ENCODE data around the gene MTR. TPM values are rescaled to one million over a fixed set of nuclear protein-coding genes. Genes with fewer than 3 reads are reported as not detected.

Gene MTR
- total RNA-seq, 1 experiment from 2014 or later: 54.6 TPM

- no TSS peak for BruUV-seq (replicated peaks)
- ChIA-PET CTCF (interaction anchor here (0.6 to 1.7 kb wide), 5 partner anchors 25 to 600 kb away, joined by 3 to 13 read pairs (median 3); no protein-coding TSS in a partner anchor), POLR2A (interaction anchor here (2.5 kb wide), 1 partner anchor 9 kb away, joined by 26 read pairs; the partner anchor contains the start of gene MTR)
- TF ChIP-seq CTCF (IDR thresholded peaks at IDR 0.05; ENCODE audit: unreplicated experiment): no peak
- Mint-ChIP-seq H3K27me3 (ENCODE audit: insufficient read depth, unreplicated experiment) (peaks cover 15% of the 10 kb centered on the region), H3K27ac (ENCODE audit: low read depth, unreplicated experiment) (no peak overlapping the region), H3K36me3 (ENCODE audit: insufficient read depth, unreplicated experiment) (peaks cover 6% of the 10 kb centered on the region), H3K4me3 (ENCODE audit: unreplicated experiment) (no peak overlapping the region), H3K4me1 (ENCODE audit: insufficient read depth, unreplicated experiment) (no peaks in the 10 kb centered on the region), H3K9me3 (ENCODE audit: unreplicated experiment) (no peaks in the 10 kb centered on the region)
- intact Hi-C loops (cut with micrococcal nuclease): no loop called here
- no peak for DNase-seq (ENCODE audit: unreplicated experiment)
Observed at GRCh38 chr1:236785477-236785876, 9.6 kb upstream of the MTR start.

GRCh38 chr1:236786453-236786852 lies 8.6 kb upstream of the MTR start:
- Mint-ChIP-seq H3K27me3 (ENCODE audit: insufficient read depth, unreplicated experiment) (peaks cover 13% of the 10 kb centered on the region), H3K27ac (ENCODE audit: low read depth, unreplicated experiment) (no peak overlapping the region), H3K4me3 (ENCODE audit: unreplicated experiment) (no peak overlapping the region), H3K9me3 (ENCODE audit: unreplicated experiment) (no peaks in the 10 kb centered on the region), H3K4me1 (ENCODE audit: insufficient read depth, unreplicated experiment) (no peaks in the 10 kb centered on the region), H3K36me3 (ENCODE audit: insufficient read depth, unreplicated experiment) (peaks cover 6% of the 10 kb centered on the region)
- POLR2A ChIA-PET: interaction anchor here (0.8 to 2.5 kb wide), 3 partner anchors 8 to 26 kb away, joined by 3 to 26 read pairs (median 4); partner anchors contain the start of gene MTR
- DNase-seq (ENCODE audit: unreplicated experiment): no peak
- TF ChIP-seq CTCF (IDR thresholded peaks at IDR 0.05; ENCODE audit: unreplicated experiment): no peak
- BruUV-seq (replicated peaks): no TSS peak
- intact Hi-C loops (cut with micrococcal nuclease): no loop called here
- CTCF ChIA-PET: interaction anchor here (0.6 to 1.7 kb wide), 7 partner anchors 14 to 1197 kb away, joined by 3 to 13 read pairs (median 3); no protein-coding TSS in a partner anchor

GRCh38 chr1:236794585-236795034 lies 482 bp upstream of the MTR start:
- Mint-ChIP-seq H3K4me1 (ENCODE audit: insufficient read depth, unreplicated experiment) (peaks cover 28% of the 10 kb centered on the region), H3K27me3 (ENCODE audit: insufficient read depth, unreplicated experiment) (peaks cover 19% of the 10 kb centered on the region), H3K27ac (ENCODE audit: low read depth, unreplicated experiment) (peak overlapping the region; percentile 88), H3K4me3 (ENCODE audit: unreplicated experiment) (peak overlapping the region; percentile 93), H3K9me3 (ENCODE audit: unreplicated experiment) (no peaks in the 10 kb centered on the region), H3K36me3 (ENCODE audit: insufficient read depth, unreplicated experiment) (peaks cover 6% of the 10 kb centered on the region)
- POLR2A ChIA-PET: interaction anchor here (0.5 to 5.8 kb wide), 48 partner anchors 9 to 1292 kb away, joined by 3 to 88 read pairs (median 4); partner anchors contain the start of genes HEATR1 and LGALS8
- TSS peak; percentile 77 for BruUV-seq (replicated peaks)
- intact Hi-C loops (cut with micrococcal nuclease): loop anchor here (5.0 kb wide), 1 partner anchor 687 kb away; no protein-coding TSS in a partner anchor
- CTCF ChIA-PET: interaction anchor here (0.6 to 3.2 kb wide), 11 partner anchors 12 to 1182 kb away, joined by 3 to 28 read pairs (median 3); partner anchors contain the start of gene HEATR1
- TF ChIP-seq CTCF (IDR thresholded peaks at IDR 0.05; ENCODE audit: unreplicated experiment): no peak
- no peak for DNase-seq (ENCODE audit: unreplicated experiment)

- POLR2A ChIA-PET: interaction anchor here (0.6 to 5.8 kb wide), 28 partner anchors 9 to 974 kb away, joined by 3 to 88 read pairs (median 4); partner anchors contain the start of gene HEATR1
Observed at GRCh38 chr1:236795757-236796667, 920 bp downstream of the MTR start.

More at GRCh38 chr1:236795757-236796667, 920 bp downstream of the MTR start:
- TSS peak; percentile 56 for BruUV-seq (replicated peaks)
- Mint-ChIP-seq H3K9me3 (ENCODE audit: unreplicated experiment) (no peaks in the 10 kb centered on the region), H3K4me3 (ENCODE audit: unreplicated experiment) (peak overlapping the region; percentile 93), H3K4me1 (ENCODE audit: insufficient read depth, unreplicated experiment) (peaks cover 37% of the 10 kb centered on the region), H3K36me3 (ENCODE audit: insufficient read depth, unreplicated experiment) (peaks cover 6% of the 10 kb centered on the region), H3K27ac (ENCODE audit: low read depth, unreplicated experiment) (peak overlapping the region; percentile 88), H3K27me3 (ENCODE audit: insufficient read depth, unreplicated experiment) (peaks cover 10% of the 10 kb centered on the region)
- DNase-seq (ENCODE audit: unreplicated experiment): no peak
- intact Hi-C loops (cut with micrococcal nuclease): loop anchor here (2.0 to 5.0 kb wide), 2 partner anchors 187 to 689 kb away; no protein-coding TSS in a partner anchor
- no peak for TF ChIP-seq CTCF (IDR thresholded peaks at IDR 0.05; ENCODE audit: unreplicated experiment)
- CTCF ChIA-PET: interaction anchor here (0.6 to 3.2 kb wide), 18 partner anchors 8 to 881 kb away, joined by 3 to 28 read pairs (median 4); partner anchors contain the start of gene HEATR1

Data from MCF 10A (cell line).